Diencephalon (tissue), 1 donor: ENCODE results near the gene UBAC1. TPM values are rescaled to one million over a fixed set of nuclear protein-coding genes. Genes with fewer than 3 reads are reported as not detected.

Experiments
- total RNA-seq: library from RNA; depleted of rRNA; stranded (reverse); fragments of >200 nt; gene quantifications from one replicate; pipeline ENCODE4 v1.2.3, GENCODE V29; 2014

Gene UBAC1, protein sequence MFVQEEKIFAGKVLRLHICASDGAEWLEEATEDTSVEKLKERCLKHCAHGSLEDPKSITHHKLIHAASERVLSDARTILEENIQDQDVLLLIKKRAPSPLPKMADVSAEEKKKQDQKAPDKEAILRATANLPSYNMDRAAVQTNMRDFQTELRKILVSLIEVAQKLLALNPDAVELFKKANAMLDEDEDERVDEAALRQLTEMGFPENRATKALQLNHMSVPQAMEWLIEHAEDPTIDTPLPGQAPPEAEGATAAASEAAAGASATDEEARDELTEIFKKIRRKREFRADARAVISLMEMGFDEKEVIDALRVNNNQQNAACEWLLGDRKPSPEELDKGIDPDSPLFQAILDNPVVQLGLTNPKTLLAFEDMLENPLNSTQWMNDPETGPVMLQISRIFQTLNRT
- 41.5 TPM for total RNA-seq

DNA sequence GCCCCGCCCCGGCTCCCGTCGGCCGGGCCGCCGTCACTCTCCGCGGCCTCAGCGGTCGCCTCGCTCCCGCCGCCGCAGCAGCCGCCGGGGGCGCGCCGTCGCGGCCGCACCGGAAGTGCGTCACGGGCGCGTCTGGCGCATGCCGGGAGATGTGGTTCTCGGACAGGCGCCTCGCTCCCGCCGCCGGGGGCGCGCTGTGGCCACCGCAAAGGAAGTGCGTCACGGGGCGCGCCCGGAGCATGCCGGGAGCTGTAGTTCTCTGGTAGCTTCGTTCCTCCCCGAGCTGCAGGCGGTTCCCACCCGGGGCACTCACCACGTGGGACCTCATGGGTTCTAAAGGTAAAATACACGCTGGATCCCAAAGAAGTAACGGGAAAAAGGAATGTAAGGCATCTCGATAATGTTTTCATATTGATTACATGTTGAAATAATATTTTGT, at the start of gene UBAC1:
UBAC1 (minus strand) TSS at position 97 of the 439 bp plus-strand sequence. CDS start 211 bp downstream, outside the sequence.

GRCh38 chr9:135907431-135908092, 53.6 kb downstream of the UBAC1 start, which contains the start of gene CAMSAP1:
Gene CAMSAP1 (minus strand): TSS chr9:135907546. CDS start chr9:135907159, 387 bp downstream.

Other genes with a start within 250 kb of the UBAC1 start
- 140 TPM for gene CAMSAP1, start 53.8 kb downstream of the UBAC1 start, total RNA-seq
- 18.0 TPM for gene NACC2, start 133.9 kb upstream of the UBAC1 start, total RNA-seq
- 18.9 TPM for gene TMEM250, start 157.5 kb upstream of the UBAC1 start, total RNA-seq
- gene LHX3, start 243.8 kb upstream of the UBAC1 start, total RNA-seq, result not detected